EH (cell line): ENCODE measurements around the gene LPA.

ENCODE experiments used
- DNase-seq: peaks from one replicate; pipeline ENCODE4 v3.0.0-alpha.2; 2015; ENCODE audit warnings: low read depth

The LPA gene

GRCh38 chr6:160510976-160511617, 153.0 kb downstream of the LPA start:
- no peak for DNase-seq

- DNase-seq = no peak
Observed at GRCh38 chr6:160510199-160510598, 153.9 kb downstream of the LPA start.

DNA sequence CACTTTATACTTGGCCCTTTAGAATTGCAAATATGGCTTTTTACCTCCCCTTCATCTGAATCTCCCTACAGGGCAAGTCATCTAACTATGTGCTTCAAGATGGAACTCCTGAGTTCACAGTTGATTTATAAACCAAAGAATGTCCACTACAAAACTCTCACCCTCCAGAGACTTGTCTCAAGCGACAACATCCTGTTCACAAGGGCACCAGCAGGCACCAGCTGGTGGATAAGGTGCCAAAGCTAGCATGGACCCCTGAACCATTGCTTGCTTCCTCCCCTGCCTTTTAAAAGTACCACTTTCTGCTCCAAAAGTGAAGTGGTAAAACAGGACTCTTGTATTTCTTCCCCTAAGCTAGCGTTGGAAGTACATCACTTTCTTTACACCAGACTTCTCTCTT, 154.5 kb downstream of the LPA start:
- DNase-seq = no peak

DNA sequence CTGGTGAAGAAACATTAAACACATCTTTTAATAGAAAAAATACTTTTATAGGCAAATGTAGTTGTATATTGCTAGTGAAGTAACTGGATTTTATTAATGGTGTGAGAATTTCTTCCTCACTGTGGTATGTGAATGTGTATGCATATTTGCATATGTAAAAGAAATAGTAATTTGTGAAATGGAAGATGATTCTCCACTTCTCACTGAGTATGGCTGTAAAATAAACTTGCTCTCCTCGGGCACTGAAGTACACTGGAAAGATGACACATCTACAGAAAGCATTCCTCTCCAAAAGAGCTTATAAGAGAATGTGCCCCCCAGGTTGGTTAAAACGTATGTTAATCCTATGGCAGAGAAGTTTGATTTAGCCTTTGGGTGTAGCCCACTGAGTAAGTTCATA, 155.5 kb downstream of the LPA start:
- DNase-seq = no peak

DNA sequence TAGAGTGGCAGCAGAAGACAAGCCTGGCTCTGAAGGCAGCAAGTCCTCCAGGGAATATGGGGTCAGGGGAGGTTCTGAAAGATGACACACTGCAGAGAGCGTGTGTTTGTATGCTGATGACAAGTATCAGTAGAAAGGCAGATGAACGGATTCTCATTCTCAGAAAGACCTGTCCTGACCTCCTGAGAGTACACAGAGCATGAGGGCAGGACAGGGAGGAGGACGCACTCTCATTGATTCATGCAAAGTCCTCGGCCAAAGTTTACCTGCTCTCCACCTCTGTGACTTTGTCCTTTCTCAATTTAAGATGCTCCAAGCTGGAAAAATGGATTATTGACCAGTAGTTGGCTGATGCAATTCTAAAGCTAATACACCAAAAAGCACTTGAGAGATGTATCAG, 156.7 kb downstream of the LPA start:
- DNase-seq = no peak

DNA sequence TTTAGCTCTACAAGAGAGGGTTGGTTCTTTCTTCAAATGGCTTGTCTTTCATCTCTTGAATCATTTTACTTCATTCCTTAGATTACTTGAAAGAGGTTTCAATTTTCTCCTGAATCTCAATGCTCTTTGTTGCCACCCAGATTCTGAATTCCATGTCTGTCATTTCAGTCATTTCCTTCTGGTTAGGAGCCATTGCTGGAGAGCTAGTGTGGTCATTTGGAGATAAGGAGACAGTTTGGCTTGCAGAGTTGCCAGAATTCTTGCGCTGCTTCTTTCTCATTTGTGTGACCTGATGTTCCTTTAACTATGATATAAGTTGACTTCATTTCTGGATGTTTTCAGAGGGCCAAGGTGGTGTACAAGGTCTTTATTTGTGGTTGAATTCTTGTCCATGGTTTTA, 158.1 kb downstream of the LPA start:
- DNase-seq = no peak

- DNase-seq = no peak
Observed at GRCh38 chr6:160500639-160501038, 163.4 kb downstream of the LPA start.

DNA sequence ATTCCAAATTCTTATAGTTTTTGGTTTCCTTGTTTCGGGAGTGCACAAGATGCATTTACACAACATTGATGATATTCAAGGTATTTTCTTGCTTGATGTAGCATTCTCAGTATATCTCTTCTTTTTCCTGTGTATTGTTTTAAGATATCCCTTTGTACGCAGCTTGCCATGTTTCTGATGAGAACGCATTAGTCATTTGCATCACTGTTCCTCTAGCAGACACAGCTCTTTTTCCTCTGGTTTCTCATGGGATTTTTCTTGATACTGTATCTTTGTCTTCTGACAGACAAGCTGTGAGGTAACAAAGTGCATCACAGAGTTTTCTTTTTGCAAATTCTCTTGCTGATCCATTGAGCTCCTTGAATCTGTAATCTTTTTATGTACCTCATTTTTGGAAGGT, 169.5 kb downstream of the LPA start:
- no peak for DNase-seq

- no peak for DNase-seq
Observed at GRCh38 chr6:160489091-160489490, 175.0 kb downstream of the LPA start.

DNA sequence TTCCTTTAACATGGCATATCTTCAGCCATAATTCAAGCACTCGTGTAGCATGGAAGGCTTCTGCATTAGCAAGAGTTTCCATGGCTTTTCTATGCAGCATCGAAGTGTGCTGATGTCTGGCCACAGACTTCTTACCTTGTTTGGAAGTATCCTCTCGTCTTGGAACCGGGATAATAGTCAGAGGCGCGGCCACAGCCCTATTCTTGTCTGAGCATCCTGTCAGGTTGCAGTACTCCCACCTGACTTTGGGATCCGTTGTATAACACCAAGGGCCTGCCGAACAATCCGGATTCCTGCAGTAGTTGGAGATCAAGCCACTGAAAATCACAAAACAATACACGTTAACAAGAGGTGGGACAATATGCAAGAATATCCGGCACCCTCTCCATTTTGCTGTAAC, 177.0 kb downstream of the LPA start:
- no peak for DNase-seq
